GM23248 (cell line): ENCODE data around the gene ADM2.

Source experiments
- EZH2 ChIP-seq: fragments of 200-600 bp; sonication (generic); IDR thresholded peaks from 2 replicates; pipeline ENCODE4 v1.6.1; 2018; ENCODE audit warnings: antibody characterized with exemption, mild to moderate bottlenecking; ENCODE audit not compliant: insufficient read depth, poor library complexity, severe bottlenecking
- EZH2phosphoT487 ChIP-seq: fragments of 200-600 bp; sonication (generic); IDR thresholded peaks from 2 replicates; pipeline ENCODE4 v1.6.1; 2018; ENCODE audit warnings: antibody characterized with exemption, moderate library complexity, mild to moderate bottlenecking, low read depth; ENCODE audit not compliant: insufficient read depth

DNA sequence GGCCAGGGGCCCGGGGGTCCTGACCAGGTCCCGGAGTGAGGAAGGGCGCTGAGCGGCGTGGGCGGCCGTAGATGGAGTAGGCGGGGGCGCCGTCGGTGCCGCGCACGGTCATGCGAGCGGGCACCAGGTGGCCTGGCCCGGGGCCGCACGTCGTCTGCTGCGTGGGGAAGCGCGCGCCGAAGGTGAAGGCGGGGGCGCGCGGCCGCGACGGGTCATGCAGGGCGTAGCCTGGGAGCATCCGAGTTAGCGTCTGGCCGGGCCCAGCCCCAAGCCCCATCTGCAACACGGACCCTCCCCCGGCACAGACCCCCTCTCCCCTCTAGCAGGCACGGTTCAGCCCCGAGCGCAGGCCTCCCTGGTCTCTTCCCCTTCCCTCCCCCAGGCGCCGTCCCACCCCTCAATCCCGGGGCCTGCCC, 50.2 kb downstream of the ADM2 start:
- TF ChIP-seq EZH2 (no peak), EZH2phosphoT487 (no peak)
